Fibroblast of villous mesenchyme (primary cell): Measurements from ENCODE around the gene ZNF143. TPM values are rescaled to one million over a fixed set of nuclear protein-coding genes. Genes with fewer than 3 reads are reported as not detected.

Experiments
- DNase-seq: peaks from one replicate; pipeline ENCODE4 v3.0.0-alpha.2; 2010; ENCODE audit warnings: low read depth
- H3K4me3 ChIP-seq: 2 replicates; pipeline ENCODE4 v1.5.1; 2011; ENCODE audit warnings: low read depth, mild to moderate bottlenecking, low read length
- total RNA-seq: library from RNA; depleted of rRNA; stranded (reverse); fragments of >200 nt; gene quantifications from 2 replicates; pipeline ENCODE4 v1.2.3, GENCODE V29; 2012
- TF ChIP-seq, protein P1 (sequence below): IDR thresholded peaks from 2 replicates; pipeline ENCODE4 v1.5.1; 2012; ENCODE audit warnings: low read depth, mild to moderate bottlenecking, low read length; ENCODE audit not compliant: insufficient read depth

Gene ZNF143
- total RNA-seq, 1 donor, result 25.9 TPM

- H3K4me3 ChIP-seq, result no peak overlapping the region
- TF ChIP-seq, protein P1, sequence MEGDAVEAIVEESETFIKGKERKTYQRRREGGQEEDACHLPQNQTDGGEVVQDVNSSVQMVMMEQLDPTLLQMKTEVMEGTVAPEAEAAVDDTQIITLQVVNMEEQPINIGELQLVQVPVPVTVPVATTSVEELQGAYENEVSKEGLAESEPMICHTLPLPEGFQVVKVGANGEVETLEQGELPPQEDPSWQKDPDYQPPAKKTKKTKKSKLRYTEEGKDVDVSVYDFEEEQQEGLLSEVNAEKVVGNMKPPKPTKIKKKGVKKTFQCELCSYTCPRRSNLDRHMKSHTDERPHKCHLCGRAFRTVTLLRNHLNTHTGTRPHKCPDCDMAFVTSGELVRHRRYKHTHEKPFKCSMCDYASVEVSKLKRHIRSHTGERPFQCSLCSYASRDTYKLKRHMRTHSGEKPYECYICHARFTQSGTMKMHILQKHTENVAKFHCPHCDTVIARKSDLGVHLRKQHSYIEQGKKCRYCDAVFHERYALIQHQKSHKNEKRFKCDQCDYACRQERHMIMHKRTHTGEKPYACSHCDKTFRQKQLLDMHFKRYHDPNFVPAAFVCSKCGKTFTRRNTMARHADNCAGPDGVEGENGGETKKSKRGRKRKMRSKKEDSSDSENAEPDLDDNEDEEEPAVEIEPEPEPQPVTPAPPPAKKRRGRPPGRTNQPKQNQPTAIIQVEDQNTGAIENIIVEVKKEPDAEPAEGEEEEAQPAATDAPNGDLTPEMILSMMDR, result no peak
- DNase-seq, result no peak
Observed at GRCh38 chr11:9516113-9516512, 55.3 kb downstream of the ZNF143 start.

GRCh38 chr11:9518835-9519410 lies 58.1 kb downstream of the ZNF143 start:
- TF ChIP-seq, protein P1, result no peak
- DNase-seq, result no peak
- H3K4me3 ChIP-seq, result no peak overlapping the region

- DNase-seq, result no peak
- TF ChIP-seq, protein P1, result no peak
- H3K4me3 ChIP-seq, result no peak overlapping the region
Observed at GRCh38 chr11:9524001-9524400, 63.2 kb downstream of the ZNF143 start.

- DNase-seq, result no peak
- TF ChIP-seq, protein P1, result no peak
- H3K4me3 ChIP-seq, result no peak overlapping the region
Observed at GRCh38 chr11:9525116-9525515, 64.3 kb downstream of the ZNF143 start.

GRCh38 chr11:9527481-9528135 lies 66.8 kb downstream of the ZNF143 start:
- H3K4me3 ChIP-seq, result no peak overlapping the region
- TF ChIP-seq, protein P1, result no peak
- peak; percentile 66 for DNase-seq

GRCh38 chr11:9528136-9528501 lies 67.3 kb downstream of the ZNF143 start:
- no peak overlapping the region for H3K4me3 ChIP-seq
- TF ChIP-seq, protein P1, result no peak
- DNase-seq, result no peak
